ENCODE data around the gene SLC38A1.
"Not testable (repeated sequence)": the region's sequence is repeated elsewhere in the genome, so short reads cannot be mapped to it uniquely, and the experiment has no call there.

SLC38A1 gene

DNA sequence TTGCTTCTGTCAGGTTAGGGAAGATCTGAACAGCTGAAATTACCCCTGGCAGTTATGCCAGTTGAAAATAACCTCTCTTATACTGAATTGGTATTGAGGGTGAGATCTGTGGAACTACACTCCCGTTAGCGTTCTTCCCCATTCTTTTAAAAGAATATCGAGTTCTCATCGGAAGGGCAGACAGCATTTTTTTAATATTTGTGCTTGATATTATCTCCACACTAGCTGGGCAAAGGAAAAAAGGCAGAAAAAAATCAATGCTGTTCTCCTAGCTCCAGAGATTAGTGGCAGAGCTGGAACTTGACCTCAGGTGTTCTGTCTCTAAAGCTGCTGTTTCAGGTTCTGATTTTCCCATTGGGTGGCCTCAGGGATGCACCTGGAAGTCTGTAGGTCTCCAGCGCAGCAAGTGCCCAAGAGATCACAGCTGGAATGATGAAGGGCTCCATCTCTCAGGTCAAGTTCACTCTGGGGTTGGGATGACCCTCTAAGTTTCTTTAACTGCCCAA is 67.5 kb downstream of the SLC38A1 start:
- DNase-seq: no peak

DNA sequence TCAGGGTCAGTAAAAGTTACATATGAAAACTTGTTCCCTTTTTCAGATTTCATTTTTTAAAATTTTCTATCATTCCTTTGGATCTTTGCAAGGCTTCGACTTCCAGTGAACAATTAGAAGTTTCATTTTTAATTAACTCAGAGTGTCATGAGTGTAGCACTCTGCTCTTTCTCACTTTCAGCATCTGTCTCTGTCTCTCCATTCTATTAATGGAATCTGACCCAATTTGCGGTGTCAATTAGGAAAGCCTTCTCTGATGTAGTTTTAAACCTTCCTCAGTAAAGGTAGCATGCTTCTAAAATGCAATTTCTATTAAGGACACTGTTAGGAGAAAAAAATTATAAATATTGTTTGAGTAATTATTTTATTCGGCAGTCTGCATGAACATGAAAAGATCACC is 68.3 kb downstream of the SLC38A1 start:
- no peak for DNase-seq

DNA sequence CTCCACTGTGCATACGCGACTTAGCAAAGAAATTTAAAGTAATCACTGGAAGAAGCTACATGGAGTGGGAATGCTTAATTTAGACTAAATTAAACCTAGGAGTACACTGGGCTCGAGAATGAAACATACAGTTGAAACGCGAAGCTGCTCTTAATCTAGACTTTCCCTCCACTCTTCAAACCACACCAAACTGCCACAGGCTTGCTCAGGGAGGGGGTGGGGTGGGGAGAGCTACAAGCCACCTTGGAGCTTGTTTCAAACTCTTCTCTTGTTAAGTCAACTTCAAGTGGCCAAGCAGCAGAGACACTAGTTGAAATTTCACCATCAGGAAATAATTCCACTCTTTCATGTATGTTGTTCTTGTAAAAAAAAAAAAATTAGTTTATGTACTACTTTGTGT is 69.9 kb downstream of the SLC38A1 start:
- DNase-seq: no peak

DNA sequence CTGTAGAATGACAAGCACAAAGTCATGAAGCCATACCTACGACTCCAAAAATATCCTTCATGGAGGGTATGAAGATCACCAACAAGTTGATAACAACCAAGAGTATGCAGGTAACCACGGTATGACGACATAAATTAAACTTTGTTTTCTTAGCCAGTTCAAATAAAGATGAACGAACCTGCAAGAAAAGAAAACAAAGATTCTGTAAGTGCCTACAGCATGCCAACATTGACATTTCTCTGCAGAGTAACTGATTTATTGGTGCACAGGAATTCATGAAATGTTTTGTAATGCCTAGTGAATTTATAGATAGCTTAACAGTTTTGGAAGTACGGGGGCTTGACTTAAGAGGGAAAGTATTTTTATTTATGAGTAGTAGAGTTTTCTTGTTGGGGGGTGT is 71.0 kb downstream of the SLC38A1 start:
- no peak for DNase-seq

DNA sequence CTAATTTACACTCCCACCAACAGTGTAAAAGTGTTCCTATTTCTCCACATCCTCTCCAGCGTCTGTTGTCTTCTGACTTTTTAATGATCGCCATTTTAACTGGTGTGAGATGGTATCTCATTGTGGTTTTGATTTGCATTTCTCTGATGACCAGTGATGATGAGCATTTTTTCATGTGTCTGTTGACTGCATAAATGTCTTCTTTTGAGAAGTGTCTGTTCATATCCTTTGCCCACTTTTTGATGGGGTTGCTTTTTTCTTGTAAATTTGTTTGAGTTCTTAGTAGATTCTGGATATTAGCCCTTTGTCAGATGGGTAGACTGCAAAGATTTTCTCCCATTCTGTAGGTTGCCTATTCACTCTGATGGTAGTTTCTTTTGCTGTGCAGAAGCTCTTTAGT is 78.3 kb downstream of the SLC38A1 start:
- DNase-seq: not testable (repeated sequence)

DNA sequence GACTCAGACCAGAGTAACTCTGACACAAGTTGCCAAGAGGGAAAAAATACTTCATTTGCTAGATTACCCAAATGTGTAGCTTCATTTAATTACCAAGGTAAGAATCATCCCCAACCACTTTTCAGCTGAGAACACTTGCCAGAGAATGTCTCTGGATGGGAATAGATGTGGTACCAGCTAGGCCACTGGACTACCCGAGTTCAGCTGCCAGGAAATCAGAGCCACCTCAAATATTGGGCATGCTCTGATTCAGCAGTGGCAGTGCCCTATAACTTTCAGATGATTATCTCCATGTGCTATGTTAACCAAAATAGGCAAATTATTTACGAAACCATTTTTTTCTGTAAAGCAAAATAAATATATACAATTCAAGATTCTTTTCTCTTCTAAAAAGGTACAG is 80.7 kb downstream of the SLC38A1 start:
- DNase-seq: no peak

DNA sequence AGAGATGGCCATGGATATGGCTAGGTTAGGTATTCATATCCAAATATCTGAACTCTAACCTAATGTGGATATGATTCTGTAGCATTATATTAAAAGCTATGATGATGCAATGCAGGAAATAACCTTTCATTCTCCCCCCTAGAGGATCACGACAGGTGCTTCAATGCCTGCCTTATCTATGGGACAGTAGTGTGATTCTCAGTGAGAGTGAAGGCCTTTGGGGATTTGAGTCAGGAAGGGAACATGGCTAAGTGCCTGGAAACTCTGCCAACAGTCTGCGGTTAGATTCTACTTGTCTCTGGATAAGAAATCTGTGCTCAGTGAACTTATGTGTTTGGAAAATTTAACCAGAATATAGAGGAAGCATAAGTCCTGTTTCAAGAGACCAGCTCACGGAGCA is 81.8 kb downstream of the SLC38A1 start:
- no peak for DNase-seq

DNA sequence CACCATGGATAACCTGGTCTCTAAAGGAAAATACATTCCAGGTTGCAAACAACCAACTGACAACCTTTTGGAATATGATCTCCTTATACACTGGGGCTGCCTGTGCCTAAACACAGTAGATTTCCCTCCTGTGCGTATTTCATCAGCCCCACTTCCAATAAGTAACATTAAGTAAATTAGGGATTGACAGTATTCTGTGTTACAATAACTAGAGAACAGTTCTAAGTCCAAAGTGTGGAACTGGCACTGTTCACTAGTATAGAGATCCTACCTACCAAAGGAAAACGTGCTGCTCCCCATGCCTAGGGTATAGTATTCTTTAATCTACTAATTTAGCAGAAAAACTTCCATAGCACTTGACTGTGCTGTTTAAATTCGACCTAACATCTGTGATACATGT is 82.8 kb downstream of the SLC38A1 start:
- no peak for DNase-seq

DNA sequence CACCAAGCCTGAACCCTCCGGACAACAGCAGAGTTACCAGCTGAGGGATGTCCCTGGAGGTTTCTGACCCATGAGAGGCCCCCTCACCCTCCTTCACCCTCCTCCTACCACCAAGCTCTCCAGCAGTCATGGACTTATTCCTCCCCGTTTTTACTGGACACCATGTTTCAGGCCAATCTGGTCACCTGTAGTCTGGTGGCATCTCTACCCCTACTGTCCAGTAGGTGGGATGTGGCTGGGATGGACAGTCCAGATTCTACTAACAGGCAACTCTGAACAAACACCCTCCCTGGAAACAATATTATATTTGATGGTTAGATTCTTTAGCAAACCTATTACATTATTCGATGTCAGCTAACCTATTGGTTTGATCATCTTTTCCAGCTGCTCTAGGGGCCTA is 83.2 kb downstream of the SLC38A1 start:
- DNase-seq: no peak

DNA sequence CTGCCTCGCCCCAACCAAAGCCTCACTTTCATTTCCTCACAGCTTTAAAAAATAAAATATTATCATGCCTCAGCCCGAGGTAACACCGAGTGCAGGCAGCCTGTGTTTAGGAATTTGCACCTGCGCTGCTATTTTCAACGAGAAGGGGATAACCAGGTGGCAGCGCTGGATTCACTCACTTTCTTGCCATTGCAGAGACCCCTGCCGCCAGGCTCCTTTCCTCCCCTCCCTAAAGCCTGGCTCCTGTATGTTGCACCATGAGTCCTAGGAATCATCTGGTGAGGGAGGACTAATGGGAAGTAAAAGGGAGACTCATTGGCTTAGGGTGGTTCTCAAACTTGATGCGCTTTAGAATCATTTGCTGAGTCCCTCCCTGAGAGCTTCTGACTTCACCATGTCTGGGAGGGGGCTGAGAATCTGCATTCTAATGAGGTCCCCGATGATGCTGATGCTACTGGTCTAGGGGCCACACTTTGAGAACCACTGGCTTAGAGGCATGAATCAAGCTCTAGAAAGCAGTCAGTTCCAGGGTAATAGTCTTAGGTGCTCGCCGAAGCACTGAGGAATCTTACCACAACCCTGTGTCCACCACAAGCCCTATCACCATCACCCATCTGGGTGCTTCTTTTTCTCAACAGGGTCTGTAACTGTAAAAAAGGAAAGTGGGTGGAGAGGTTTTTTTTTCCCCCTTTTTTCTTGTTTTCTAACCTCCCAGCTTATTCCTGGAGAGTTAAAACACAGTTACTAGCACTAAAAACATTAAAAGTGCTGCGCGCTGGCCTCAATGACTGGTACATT is 83.8 kb downstream of the SLC38A1 start:
- DNase-seq: no peak

DNA sequence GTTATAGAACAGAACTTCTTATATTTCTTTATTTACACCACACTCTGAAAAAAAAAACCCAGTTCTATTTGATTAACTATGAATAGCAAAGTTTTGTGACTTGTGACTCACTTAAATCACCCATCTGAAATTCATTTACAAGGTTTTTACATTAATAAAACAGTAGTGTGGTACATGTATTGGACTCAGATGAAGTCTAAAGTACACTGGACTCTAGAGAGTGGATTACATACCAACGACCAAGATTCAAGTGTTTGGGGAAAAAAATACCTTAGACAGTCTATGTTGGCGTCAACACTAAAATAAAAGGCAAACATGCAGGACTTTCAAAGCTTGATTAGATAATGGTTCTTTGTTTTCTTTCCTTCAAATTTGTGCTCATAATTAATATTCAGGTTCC is 85.7 kb downstream of the SLC38A1 start:
- DNase-seq: no peak

DNA sequence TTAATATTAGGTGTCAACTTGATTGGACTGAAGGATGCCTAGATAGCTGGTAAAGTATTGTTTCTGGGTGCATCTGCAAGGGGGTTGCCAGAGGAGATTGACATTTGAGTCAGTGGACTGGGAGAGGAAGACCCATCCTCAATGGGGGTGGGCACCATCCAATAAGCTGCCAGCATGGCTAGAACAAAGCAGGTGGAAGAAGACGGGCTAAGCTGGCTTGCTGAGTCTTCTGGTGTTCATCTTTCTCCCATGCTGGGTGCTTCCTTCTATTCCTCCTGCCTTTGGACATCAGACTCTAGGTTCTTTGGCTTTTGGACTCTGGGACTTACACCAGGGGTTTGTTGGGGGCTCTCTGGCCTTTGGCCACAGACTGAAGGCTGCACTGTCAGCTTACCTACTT is 87.4 kb downstream of the SLC38A1 start:
- DNase-seq: no peak

DNA sequence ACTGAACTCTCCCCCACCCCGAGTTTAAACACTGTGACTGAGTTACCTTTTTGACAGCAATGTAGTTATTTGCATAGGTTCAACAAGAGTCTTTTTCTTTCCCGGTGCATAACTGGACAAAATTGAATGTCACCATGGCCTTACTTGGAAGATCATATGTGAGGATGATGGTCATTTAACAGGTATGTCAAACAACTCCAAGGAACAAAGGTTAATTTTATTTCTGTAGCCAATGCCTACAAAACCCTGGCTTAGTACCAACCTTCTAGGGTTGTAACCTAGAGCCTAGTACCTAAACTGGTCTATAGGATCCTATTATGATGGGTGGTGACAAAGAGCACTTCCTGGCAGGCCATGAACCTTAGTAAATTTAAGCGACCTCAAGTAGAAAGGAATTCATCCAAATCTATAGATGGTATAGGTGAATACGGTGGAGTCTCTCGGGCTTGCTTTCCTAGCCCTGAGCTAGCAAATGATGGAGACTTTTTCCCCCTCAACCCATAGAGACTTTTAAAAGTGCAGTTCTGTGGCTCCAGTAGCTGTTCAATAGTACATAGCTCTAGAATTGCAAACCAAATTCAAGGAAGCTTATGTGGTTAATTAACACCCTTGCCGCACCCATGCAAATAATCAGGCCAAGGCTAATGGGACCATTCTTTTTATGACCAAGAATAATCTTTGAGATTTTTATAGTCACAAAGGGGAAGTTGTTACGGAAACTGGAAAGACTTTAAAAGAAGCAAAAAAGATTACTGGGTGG is 89.0 kb downstream of the SLC38A1 start:
- no peak for DNase-seq

DNA sequence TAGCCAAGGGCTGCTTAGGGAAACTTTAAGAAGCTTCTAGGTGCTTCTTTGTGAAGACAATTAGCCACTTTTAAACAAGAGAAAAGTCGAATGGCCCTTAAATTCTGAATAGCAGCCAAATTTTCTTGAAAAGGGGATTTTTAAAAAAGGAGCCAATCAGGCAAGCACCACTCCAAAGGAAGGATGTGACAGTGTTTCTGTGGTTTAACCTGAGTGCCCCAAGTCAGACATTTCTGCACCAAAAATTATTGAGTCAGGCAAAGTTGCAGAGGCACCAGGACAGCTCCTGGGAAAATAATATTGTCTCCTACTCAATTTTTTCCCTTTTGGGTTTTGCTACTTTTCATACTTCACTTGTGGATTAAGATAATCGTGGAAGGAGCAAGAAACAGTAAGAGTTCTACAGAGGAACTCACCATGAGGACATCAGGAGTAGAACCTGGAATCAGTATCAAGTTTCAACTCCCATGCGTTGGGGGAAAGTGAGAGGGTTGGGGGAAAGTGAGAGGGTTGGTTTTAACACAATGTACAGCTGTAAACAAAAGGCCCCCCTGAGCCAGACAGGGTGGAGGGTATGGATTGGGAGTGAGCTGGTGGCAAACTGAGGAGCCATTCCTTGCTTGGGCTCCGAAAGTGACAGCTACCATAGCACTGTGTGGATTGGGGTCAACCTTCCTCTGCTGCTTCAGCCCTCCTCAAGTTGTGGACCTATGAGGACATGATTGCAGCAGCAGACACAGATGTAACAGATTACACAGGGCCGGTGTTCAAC is 90.8 kb downstream of the SLC38A1 start:
- DNase-seq: no peak

DNA sequence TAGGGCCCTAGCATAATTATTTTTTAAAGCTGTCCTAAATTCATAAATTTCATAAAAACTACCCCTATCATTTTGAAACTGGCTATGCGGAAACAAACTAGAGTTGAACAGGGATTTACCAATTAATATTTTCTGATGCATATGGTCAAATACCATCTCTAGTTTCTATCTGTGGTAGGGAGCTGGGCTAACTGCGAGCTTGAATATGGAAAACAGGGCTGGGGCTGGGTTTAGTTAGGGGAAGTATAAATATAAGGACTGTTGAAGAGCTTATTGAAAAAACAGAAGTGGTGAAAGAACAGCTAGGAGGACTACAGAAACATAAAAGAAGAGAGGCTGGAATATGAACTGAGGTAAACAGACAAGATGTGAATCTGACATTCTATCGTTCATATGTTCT is 91.8 kb downstream of the SLC38A1 start:
- DNase-seq: no peak

DNA sequence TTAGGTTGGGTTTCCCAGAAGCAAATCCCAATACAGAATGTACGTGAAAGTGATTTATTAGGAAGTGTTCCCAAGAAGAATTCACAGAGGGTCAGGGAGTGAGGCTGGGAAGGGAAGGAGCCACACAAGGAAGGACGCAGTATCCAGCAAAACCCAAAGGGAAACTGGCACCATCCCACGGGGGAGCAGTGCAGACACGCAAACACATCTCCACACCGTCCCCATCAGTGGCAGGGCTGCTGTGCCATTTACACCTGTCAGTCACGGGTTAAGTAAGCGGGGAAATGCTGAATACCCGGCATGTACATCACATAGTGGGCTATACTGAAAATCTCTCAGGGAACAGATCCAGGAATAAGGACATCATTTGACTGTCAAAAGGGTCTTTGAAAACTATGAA is 93.9 kb downstream of the SLC38A1 start:
- DNase-seq: no peak

DNA sequence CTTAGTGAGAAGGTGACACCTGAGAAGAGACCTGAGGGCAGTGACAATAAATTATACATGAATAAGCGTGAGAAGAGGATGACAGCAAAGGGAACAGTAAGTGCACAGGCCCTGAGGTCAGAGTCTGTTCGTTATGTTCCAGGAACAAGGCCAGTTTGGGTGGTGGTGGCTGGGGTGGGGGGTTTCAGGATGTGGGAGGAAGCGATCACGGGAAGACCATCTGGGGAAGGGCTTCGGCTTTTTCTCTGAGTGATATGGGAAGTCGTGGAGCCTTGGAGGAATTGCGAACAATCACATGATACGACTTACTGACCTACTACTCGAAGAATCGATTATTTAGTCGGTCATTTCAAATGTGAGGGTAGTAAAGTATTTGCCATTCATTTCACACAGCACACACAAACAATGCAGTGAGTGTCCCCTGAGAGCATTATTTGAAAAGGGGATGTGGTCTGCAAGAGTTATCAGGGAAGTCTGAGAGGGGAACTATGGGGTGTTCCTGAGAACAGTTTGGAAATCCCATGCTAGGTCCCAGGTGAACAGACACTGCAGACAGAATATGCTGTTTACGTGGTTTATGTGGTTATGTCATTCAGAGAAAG is 94.7 kb downstream of the SLC38A1 start:
- no peak for DNase-seq

DNA sequence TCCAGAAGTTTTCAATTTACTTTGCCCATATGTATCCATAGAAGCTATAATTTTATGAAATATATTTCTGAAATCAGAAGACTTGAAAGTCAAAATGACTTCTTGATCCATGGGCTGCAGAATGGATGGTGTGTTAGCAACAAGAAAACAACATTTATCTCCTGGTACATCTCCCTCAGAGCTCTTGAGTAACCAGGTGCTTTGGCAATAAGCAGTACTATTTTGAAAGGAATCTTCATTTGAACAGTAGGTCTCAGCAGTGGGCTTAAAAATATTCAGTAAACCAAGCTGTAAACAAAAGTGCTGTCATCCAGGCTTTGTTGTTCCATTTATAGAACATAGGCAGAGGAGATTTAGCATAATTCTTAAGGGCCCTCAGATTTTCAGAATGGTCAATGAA is 100.4 kb downstream of the SLC38A1 start:
- DNase-seq: no peak

DNA sequence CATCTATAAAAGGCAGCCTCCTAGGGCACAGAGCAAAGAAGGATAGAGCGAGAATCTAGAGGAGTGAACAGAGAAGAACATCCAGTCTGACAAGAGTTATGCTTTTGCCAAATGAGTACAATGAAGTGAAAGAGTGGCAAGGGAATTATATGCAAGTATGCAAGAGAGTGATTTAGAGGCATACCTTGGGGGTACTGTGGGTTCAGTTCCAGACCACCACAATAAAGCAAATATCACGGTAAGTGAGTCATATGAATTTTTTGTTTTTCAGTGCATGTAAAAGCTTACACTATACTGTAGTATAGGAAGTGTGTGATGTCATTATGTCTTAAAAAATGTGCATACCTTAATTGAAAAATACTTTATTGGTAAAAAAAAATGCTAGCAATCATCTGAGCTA is 101.4 kb downstream of the SLC38A1 start:
- DNase-seq: no peak

DNA sequence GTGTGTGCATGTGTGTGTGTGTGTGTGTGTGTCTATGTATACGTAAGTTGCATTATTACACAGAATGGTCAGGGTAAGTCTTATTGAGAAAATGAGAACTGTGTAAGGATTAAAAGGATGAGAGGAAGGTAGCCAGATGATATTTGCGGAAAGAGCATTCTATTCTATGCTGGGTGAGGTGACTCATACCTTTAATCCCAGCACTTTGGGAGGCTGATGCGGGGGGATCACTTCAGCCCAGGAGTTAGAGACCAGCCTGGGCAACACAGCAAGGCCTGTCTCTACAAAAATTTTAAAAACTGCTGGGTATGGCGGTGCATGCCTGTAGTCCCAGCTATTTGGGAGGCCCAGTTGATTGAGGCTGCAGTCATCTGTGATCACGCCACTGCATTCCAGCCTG is 103.7 kb downstream of the SLC38A1 start:
- DNase-seq: no peak

DNA sequence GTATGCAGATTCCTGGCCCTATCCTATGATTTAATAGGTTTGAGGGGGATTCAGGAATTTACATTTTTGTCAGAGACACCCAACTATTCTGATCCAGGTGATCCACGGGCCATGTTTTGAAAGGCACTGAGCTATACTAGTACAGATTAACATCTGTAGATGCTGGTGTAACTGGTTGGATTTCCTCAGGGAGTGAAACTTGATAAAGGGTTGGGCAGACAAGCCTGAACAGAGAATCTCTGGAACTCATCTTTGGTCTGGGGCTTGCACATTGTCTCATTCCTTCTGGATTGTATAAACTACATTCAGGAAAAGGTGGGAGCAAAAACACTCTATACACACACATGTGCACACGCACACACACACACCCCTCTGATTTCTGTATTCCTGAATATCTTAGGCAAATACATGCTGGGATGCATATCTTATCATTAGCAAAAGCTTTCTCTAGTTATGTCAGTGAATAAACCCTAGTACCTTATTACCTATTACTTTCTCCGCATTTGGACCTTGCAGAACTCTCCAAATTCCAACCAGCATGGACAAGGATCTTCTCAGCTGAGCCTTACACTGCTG is 104.6 kb downstream of the SLC38A1 start:
- no peak for DNase-seq

DNA sequence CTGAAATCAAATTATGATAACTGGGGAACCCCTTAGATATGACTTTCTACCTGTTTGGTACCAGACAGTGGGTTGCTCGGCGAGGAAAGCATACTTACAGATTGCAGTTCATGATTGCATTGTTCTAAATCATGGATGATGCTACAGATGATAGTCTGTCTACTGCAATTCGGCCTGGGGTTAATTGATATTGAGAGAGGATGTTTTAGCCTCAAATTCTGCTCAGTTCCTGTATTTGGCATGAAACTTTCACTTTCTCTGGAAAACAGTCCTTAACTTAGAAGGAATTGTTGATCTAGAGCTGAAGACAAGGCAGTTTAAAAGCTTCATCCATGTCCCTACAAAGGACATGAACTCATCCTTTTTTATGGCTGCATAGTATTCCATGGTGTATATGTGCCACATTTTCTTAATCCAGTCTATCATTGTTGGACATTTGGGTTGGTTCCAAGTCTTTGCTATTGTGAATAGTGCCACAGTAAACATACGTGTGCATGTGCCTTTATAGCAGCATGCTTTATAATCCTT is 106.2 kb downstream of the SLC38A1 start:
- not testable (repeated sequence) for DNase-seq

Data from NCI-H1048 (cell line).